Upper lobe of left lung (tissue), 4 donors: ENCODE results near the gene CTDP1.
A peak's percentile ranks its signal among the peaks of the same experiment; 100 is the strongest.

Source experiments
- EP300 ChIP-seq, 4 donors: sonication (generic); formaldehyde crosslinking; IDR thresholded peaks; one replicate each; pipeline ENCODE4 v1.5.1; 2017; ENCODE audit warnings: antibody characterized with exemption in 4 of 4, control low read depth in 2 of 4
- POLR2AphosphoS5 ChIP-seq, 2 donors: sonication (generic); formaldehyde crosslinking; IDR thresholded peaks; one replicate each; pipeline ENCODE4 v1.5.1; 2017; ENCODE audit warnings: antibody characterized with exemption in 2 of 2
- TF ChIP-seq, protein P1 (sequence below), 6 experiments: fragments of 450-650 bp in 4 of 6; fragments of 200-600 bp in 2 of 6; sonication (generic) in 2 of 6; IDR thresholded peaks; one replicate each; pipeline ENCODE4 v1.5.1; 2016 to 2019; ENCODE audit warnings: antibody characterized with exemption in 6 of 6

DNA sequence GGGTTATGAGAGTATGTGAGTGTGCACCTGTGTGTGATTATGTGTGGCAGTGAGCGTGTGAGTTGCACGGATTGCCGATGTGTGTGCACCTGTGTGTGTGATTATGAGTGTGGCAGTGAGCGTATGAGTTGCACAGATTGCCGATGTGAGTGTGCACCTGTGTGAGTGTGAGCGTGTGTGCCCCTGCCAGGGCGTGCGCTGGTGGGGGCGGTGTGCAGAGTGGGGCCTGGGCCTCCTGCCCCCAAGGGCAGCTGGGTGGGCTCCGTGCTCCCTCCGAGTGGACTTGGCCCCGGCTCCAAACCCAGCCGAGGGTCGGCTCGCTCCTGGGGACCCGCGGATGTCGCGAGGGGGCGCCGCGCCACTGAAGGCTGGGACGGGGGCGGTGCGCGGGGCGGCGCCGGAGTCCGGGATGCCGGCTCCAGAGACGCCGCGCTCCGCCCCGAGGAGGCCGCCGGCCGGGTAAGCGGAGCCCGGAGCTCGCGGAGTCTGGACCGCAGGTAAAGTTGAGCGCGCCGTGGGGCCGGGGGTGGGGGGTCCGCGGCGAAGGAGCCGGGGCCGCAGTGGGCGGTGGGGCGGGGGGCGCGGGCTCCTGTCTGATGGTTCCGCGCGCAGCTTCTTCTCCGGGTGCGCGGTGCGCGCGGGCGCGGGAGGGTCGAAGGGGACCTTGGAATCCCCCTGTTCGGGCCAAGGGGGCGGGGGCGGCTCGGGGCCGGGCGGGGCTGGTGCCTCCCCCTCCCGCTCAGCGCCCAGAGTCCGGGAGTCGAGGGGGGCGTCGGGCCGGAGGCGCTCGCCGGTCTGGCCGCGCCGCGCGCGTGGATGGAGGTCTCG is 118.1 kb downstream of the CTDP1 start, which contains the start of gene KCNG2:
- TF ChIP-seq, protein P1, sequence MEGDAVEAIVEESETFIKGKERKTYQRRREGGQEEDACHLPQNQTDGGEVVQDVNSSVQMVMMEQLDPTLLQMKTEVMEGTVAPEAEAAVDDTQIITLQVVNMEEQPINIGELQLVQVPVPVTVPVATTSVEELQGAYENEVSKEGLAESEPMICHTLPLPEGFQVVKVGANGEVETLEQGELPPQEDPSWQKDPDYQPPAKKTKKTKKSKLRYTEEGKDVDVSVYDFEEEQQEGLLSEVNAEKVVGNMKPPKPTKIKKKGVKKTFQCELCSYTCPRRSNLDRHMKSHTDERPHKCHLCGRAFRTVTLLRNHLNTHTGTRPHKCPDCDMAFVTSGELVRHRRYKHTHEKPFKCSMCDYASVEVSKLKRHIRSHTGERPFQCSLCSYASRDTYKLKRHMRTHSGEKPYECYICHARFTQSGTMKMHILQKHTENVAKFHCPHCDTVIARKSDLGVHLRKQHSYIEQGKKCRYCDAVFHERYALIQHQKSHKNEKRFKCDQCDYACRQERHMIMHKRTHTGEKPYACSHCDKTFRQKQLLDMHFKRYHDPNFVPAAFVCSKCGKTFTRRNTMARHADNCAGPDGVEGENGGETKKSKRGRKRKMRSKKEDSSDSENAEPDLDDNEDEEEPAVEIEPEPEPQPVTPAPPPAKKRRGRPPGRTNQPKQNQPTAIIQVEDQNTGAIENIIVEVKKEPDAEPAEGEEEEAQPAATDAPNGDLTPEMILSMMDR (IDR thresholded peaks at IDR 0.05) = peak in 1 of 6 experiments; percentile 27
- TF ChIP-seq EP300 (IDR thresholded peaks at IDR 0.05) (no peak), POLR2AphosphoS5 (IDR thresholded peaks at IDR 0.05) (no peak)
